Spinal cord (tissue), 10 donors: ENCODE data around the gene ITPA. TPM values are rescaled to one million over a fixed set of nuclear protein-coding genes. Genes with fewer than 3 reads are reported as not detected.

ENCODE experiments used
- DNase-seq, 6 donors: peaks; one replicate each; pipeline versions ENCODE4 v3.0.0 to v3.0.0-alpha.2; 2013 to 2015; ENCODE audit warnings: low spot score in 6 of 6, low read depth in 4 of 6
- H3K27ac ChIP-seq: one replicate; pipeline ENCODE4 v1.5.1; 2013; ENCODE audit warnings: low read depth, low read length, control low read depth
- H3K27me3 ChIP-seq: one replicate; pipeline ENCODE4 v1.6.1; 2013; ENCODE audit warnings: low read length; ENCODE audit not compliant: control insufficient read depth, insufficient read depth
- H3K36me3 ChIP-seq: one replicate; pipeline ENCODE4 v1.6.1; 2013; ENCODE audit warnings: low read length; ENCODE audit not compliant: control insufficient read depth, insufficient read depth
- H3K4me1 ChIP-seq: one replicate; pipeline ENCODE4 v1.6.1; 2013; ENCODE audit warnings: low read length; ENCODE audit not compliant: control insufficient read depth, insufficient read depth
- H3K4me3 ChIP-seq: one replicate; pipeline ENCODE4 v1.5.1; 2013; ENCODE audit warnings: low read depth, low read length, control low read depth
- H3K9me3 ChIP-seq: one replicate; pipeline ENCODE4 v1.6.1; 2013; ENCODE audit warnings: low read length; ENCODE audit not compliant: control insufficient read depth, insufficient read depth
- WGBS: methylation state at CpG from one replicate; pipeline ENCODE4 v1.1.5; 2013; ENCODE audit warnings: missing lambda C conversion rate; ENCODE audit not compliant: insufficient coverage; 5-methylcytosine and 5-hydroxymethylcytosine counted together
- polyA plus RNA-seq, 2 donors: library from polyadenylated mRNA; unstranded; fragments of 120-200 nt; gene quantifications; one replicate each; pipeline ENCODE4 v1.2.1, GENCODE V29; 2013; ENCODE audit not compliant: insufficient read length in 2 of 2
- total RNA-seq, 2 donors: library from RNA; depleted of rRNA in 1 of 2; stranded (reverse); fragments of 120-200 nt in 1 of 2; fragments of >200 nt in 1 of 2; gene quantifications; one replicate each; pipeline versions ENCODE4 v1.2.3 to v1.2.4, GENCODE V29; 2013 to 2014
- donor health status: healthy.

Gene ITPA
- total and polyA plus RNA-seq, 4 donors = 24.4 to 82.8 (median 58.7) TPM

DNA sequence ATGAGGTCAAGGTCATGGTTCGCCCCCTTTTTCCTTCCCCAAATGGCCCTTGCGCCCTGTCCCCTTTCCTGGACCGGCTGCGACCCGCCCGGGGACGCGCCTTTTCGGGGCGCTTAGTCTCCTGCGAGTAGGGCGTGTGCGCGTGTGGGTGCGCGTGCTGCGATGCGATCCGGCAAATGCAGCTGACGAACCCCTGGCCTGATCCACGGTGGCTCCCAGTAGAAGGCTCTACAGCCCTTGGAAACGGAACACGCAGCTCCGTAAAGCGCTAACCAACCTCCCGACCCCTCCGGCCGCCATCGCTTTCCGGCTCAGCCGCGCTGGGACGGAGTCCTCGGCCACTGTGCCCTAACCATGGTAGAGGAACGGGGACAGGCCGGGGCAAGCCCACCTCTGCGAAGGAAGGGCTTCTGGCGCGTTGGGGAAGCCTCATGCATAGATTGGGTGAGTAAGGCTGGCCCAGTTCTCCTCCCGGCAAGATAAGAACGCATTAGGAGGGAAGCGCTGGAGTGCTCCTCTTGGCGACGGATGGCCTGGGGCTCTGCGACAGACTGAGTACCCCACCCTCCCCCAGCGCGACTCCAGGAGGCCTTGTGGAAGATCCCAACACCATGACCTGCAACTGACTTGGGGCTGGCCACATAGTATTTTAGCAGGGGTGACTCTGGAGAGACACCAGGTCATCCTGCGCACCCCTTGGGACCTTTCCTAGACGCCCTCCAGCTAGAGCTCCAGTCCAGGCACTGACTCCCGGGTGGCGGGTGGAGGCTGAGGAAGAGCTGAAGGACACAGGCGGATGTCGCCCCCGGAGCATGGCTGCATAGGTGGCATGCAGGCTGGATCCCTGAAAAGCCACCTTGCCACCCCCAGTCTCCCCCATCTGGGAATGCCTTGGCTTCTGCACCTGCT is 30.8 kb downstream of the ITPA start:
- DNase-seq = no peak
- peaks cover 63% of the 10 kb centered on the region for H3K27me3 ChIP-seq
- H3K4me1 ChIP-seq = peaks cover 24% of the 10 kb centered on the region
- H3K9me3 ChIP-seq = no peaks in the 10 kb centered on the region
- peak overlapping the region; percentile 31 for H3K4me3 ChIP-seq
- H3K36me3 ChIP-seq = no peaks in the 10 kb centered on the region
- H3K27ac ChIP-seq = no peak overlapping the region
- 13% methylated on average over 52 of the region's 54 CpGs for WGBS

DNA sequence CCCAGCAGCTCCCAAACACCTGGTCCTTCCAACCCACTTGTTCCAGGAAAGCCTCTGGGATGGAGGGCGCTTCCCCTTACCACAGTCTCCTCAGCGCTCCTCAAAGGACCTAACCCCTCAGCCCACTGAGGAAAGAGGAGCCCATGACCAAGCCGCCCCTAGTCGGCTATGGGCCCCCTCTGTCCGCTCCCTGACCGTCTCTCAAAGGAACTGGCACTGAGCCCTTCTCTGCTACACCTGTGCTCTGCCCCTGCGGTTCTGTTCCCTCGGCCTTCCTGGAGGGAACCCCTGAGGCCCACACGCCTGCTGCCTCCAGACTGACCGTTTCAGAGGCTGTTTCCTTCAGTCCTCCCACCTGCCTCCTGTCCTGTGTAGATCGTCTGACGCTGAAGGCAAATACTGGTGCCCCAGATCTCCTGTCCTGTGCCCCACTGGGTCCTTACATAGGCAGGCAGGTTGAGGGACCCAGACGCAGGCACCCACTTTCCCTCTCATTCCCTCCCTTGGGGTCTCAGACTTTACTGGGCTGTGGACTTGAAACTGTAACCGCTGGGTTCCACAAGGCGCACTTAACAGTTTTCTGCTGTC is 31.6 kb downstream of the ITPA start:
- no peak for DNase-seq
- Histone ChIP-seq H3K27ac (no peak overlapping the region), H3K4me1 (peaks cover 24% of the 10 kb centered on the region), H3K4me3 (no peak overlapping the region), H3K36me3 (no peaks in the 10 kb centered on the region), H3K27me3 (peaks cover 57% of the 10 kb centered on the region), H3K9me3 (no peaks in the 10 kb centered on the region)
- 80% methylated on average over 13 of the region's 15 CpGs for WGBS

DNA sequence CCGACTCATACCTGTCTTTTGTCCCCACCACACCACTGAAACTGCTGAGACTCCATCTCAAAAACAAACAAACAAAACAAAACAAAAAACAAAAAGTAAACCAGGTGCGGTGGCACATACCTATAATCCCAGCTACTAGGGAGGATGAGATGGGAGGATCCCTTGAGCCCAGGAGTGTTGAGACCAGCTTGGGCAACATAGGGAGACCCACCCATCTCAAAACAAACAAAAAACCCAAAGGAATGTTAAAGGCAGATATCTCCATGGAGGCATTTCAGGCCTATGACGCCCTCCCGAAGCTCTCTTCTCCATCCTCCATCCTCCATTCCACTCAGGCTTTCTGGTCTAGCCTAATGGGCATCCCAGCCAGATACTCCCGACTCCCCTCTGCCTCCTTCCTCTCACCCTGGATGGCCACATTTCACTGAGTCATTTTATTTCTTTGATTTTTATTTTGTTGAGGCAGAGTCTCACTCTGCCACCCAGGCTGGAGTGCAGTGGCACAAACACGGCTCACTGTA is 32.9 kb downstream of the ITPA start:
- H3K4me3 ChIP-seq = no peak overlapping the region
- DNase-seq = no peak
- H3K9me3 ChIP-seq = no peaks in the 10 kb centered on the region
- no peaks in the 10 kb centered on the region for H3K36me3 ChIP-seq
- H3K4me1 ChIP-seq = peaks cover 24% of the 10 kb centered on the region
- H3K27me3 ChIP-seq = peaks cover 45% of the 10 kb centered on the region
- H3K27ac ChIP-seq = no peak overlapping the region
- 92% methylated on average over 3 of the region's 6 CpGs for WGBS

DNA sequence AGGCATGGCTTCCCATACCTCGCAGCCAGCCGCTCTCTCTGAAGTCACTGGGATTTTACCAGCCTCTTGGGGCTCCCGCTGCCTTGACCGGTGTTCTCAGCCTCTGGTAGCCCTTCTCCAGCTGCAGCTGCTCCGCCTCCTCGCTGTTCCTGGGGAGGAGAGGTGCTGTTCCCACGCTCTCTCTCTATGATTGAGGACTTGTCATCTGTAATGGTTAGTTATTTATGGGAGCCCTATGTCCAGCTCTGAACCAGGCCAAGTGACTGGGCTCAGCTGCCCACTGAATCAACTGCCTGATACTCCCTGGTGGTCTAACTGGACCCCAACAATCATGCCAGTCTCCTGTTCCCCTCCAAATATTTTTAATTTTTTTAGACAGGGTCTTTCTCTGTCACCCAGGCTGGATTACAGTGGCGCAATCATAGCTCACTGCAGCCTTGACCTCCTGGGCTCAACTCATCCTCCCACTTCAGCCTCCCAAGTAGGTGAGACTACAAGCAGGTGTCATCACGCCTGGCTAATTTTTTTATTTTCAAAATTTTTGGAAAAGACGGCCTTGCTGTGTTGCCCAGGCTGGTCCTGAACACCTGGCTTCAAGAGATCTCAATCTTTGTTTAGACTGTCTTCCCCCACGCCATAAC is 34.5 kb downstream of the ITPA start:
- no peak overlapping the region for H3K27ac ChIP-seq
- H3K4me1 ChIP-seq = peaks cover 20% of the 10 kb centered on the region
- H3K9me3 ChIP-seq = no peaks in the 10 kb centered on the region
- no peak for DNase-seq
- peaks cover 8% of the 10 kb centered on the region for H3K36me3 ChIP-seq
- no peak overlapping the region for H3K4me3 ChIP-seq
- H3K27me3 ChIP-seq = peaks cover 37% of the 10 kb centered on the region
- WGBS = 79% methylated on average over 8 of the region's 11 CpGs

DNA sequence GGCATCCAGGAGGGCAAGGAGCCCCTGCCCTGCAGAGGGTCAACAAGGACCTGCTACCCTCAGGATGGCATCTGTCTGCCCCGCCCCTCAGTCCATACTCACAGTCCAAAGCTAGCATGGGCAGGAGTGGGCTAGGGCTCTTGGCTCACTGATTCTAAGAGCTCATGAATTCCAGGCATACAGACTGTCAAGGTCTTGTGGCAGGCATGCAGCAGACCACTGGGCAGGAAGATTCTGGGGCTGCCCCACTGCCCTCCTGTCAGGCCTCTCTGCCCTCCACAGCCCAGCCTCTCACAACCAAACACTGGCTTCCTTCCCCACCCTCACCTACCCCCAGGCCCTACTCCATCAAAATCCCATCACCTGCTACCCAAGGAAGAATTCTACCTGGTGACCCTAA is 35.3 kb downstream of the ITPA start:
- H3K9me3 ChIP-seq = no peaks in the 10 kb centered on the region
- peaks cover 19% of the 10 kb centered on the region for H3K4me1 ChIP-seq
- 77% methylated on average over 1 of the region's 1 CpG for WGBS
- peaks cover 35% of the 10 kb centered on the region for H3K27me3 ChIP-seq
- H3K27ac ChIP-seq = no peak overlapping the region
- H3K4me3 ChIP-seq = no peak overlapping the region
- H3K36me3 ChIP-seq = peaks cover 12% of the 10 kb centered on the region
- no peak for DNase-seq

GRCh38 chr20:3245156-3245555 is 35.9 kb downstream of the ITPA start:
- no peak overlapping the region for H3K27ac ChIP-seq

DNA sequence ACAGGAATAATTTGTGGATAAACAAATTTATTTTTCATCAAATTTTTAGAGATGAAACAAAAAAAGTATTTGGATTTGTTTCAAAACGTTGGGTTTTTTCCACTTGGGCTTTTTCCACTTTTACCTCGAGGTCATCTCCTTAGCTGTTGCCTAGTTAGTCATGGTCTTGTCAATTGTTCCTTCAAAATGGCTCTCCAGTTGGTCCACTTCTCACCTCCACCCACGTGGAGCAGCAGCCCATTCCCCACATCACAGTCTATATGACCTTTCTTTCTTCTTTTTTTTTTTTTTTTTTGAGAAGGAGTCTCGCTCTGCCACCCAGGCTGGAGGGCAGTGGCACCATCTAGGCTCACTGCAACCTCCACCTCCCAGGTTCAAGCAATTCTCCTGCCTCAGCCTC is 36.4 kb downstream of the ITPA start:
- no peak for DNase-seq
- peaks cover 27% of the 10 kb centered on the region for H3K27me3 ChIP-seq
- WGBS = 38% methylated on average over 3 of the region's 4 CpGs

More at GRCh38 chr20:3245156-3245555, 35.9 kb downstream of the ITPA start:
- Histone ChIP-seq H3K4me3 (no peak overlapping the region), H3K36me3 (peaks cover 17% of the 10 kb centered on the region), H3K4me1 (peaks cover 13% of the 10 kb centered on the region), H3K9me3 (no peaks in the 10 kb centered on the region), H3K27me3 (peaks cover 32% of the 10 kb centered on the region)
- no CpG with 5 or more reads among the region's 2 CpGs for WGBS
- DNase-seq = no peak

DNA sequence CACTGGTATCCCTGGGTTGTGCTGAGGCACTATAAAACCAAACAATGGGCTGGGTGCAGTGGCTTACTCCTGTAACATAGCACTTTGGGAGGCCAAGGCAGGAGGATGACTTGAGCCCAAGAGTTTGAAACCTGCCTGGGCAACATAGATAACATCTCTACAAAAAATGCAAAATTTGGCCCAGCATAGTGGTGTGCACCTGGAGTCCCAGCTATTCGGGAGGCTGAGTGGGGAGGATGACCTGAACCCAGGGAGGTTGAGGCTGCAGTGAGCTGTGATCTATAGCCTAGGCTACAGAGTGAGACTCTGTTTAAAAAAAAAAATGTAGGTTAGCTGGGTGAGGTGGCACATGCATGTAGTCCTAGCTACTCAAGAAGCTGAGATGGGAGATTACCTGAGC is 37.4 kb downstream of the ITPA start:
- H3K27ac ChIP-seq = no peak overlapping the region
- no peak overlapping the region for H3K4me3 ChIP-seq
- peaks cover 12% of the 10 kb centered on the region for H3K4me1 ChIP-seq
- peaks cover 17% of the 10 kb centered on the region for H3K27me3 ChIP-seq
- no peaks in the 10 kb centered on the region for H3K9me3 ChIP-seq
- no peak for DNase-seq
- 100% methylated on average over 1 of the region's 1 CpG for WGBS
- peaks cover 30% of the 10 kb centered on the region for H3K36me3 ChIP-seq

More for the DNA sequence above, 36.4 kb downstream of the ITPA start:
- no peak overlapping the region for H3K27ac ChIP-seq
- H3K36me3 ChIP-seq = peaks cover 23% of the 10 kb centered on the region
- H3K9me3 ChIP-seq = no peaks in the 10 kb centered on the region
- H3K4me3 ChIP-seq = no peak overlapping the region
- peaks cover 12% of the 10 kb centered on the region for H3K4me1 ChIP-seq

- 41% methylated on average over 4 of the region's 4 CpGs for WGBS
- peaks cover 14% of the 10 kb centered on the region for H3K27me3 ChIP-seq
Observed at GRCh38 chr20:3247638-3248037, 38.3 kb downstream of the ITPA start.

More at GRCh38 chr20:3247638-3248037, 38.3 kb downstream of the ITPA start:
- peaks cover 39% of the 10 kb centered on the region for H3K36me3 ChIP-seq
- H3K27ac ChIP-seq = no peak overlapping the region
- peaks cover 12% of the 10 kb centered on the region for H3K4me1 ChIP-seq
- DNase-seq = peak in 2 of 6 donors; percentile 32 to 35
- H3K9me3 ChIP-seq = no peaks in the 10 kb centered on the region
- H3K4me3 ChIP-seq = no peak overlapping the region
